Activated CD8-positive, alpha-beta memory T cell treated with anti-CD3 and anti-CD28 coated beads for 36 hours (primary cell): ENCODE data around the gene SNX18. TPM values are rescaled to one million over a fixed set of nuclear protein-coding genes. Genes with fewer than 3 reads are reported as not detected.

Experiments
- CTCF ChIA-PET: fragments of 350-600 bp; sonication (Branson Sonifier 250); formaldehyde crosslinking; loops from one replicate; lab custom pipeline; 2021; ENCODE audit warnings: antibody characterized with exemption; lab: Charles Lee
- POLR2A ChIA-PET: fragments of 350-600 bp; sonication (Branson Sonifier 250); formaldehyde crosslinking; loops from one replicate; lab custom pipeline; 2021; ENCODE audit warnings: antibody characterized with exemption; lab: Charles Lee
- total RNA-seq, 2 experiments: library from RNA; stranded (reverse); gene quantifications; one replicate each; pipeline ENCODE4 v1.2.3, GENCODE V29; 2021

The SNX18 gene
- total RNA-seq, 2 experiments from 2014 or later = 20.7 to 20.9 TPM

GRCh38 chr5:54563083-54563761 lies 45.7 kb downstream of the SNX18 start:
- ChIA-PET CTCF (no interaction called here), POLR2A (no interaction called here)

GRCh38 chr5:54567996-54568395 lies 50.4 kb downstream of the SNX18 start:
- ChIA-PET CTCF (interaction anchor here (0.6 kb wide), 1 partner anchor 673 kb away, joined by 3 read pairs; no protein-coding TSS in a partner anchor), POLR2A (interaction anchor here (0.7 kb wide), 1 partner anchor 393 kb away, joined by 6 read pairs; no protein-coding TSS in a partner anchor)

GRCh38 chr5:54570916-54571315 lies 53.4 kb downstream of the SNX18 start:
- CTCF ChIA-PET = no interaction called here
- POLR2A ChIA-PET = no interaction called here

- ChIA-PET CTCF (no interaction called here), POLR2A (no interaction called here)
These were observed 53.9 kb downstream of the SNX18 start for GRCh38 chr5:54571462-54571861.

- ChIA-PET CTCF (no interaction called here), POLR2A (no interaction called here)
These were observed 56.4 kb downstream of the SNX18 start for GRCh38 chr5:54573812-54574489.

GRCh38 chr5:54577528-54577927 lies 60.0 kb downstream of the SNX18 start:
- POLR2A ChIA-PET = no interaction called here
- CTCF ChIA-PET = no interaction called here

GRCh38 chr5:54577937-54578653 lies 60.5 kb downstream of the SNX18 start:
- CTCF ChIA-PET = no interaction called here
- POLR2A ChIA-PET = no interaction called here

GRCh38 chr5:54579591-54580295 lies 62.2 kb downstream of the SNX18 start:
- ChIA-PET POLR2A (no interaction called here), CTCF (no interaction called here)

- POLR2A ChIA-PET = interaction anchor here (0.6 kb wide), 1 partner anchor 31 kb away, joined by 3 read pairs; no protein-coding TSS in a partner anchor
- CTCF ChIA-PET = no interaction called here
These were observed 63.6 kb downstream of the SNX18 start for GRCh38 chr5:54580997-54581811.

GRCh38 chr5:54581831-54582548 lies 64.4 kb downstream of the SNX18 start:
- ChIA-PET CTCF (no interaction called here), POLR2A (no interaction called here)

- POLR2A ChIA-PET = no interaction called here
- CTCF ChIA-PET = no interaction called here
These were observed 68.8 kb downstream of the SNX18 start for GRCh38 chr5:54586336-54586735.

- ChIA-PET CTCF (no interaction called here), POLR2A (no interaction called here)
These were observed 72.2 kb downstream of the SNX18 start for GRCh38 chr5:54589786-54590185.

GRCh38 chr5:54590824-54591223 lies 73.3 kb downstream of the SNX18 start:
- ChIA-PET CTCF (no interaction called here), POLR2A (no interaction called here)

- CTCF ChIA-PET = no interaction called here
- POLR2A ChIA-PET = no interaction called here
These were observed 76.2 kb downstream of the SNX18 start for GRCh38 chr5:54593779-54594178.

- ChIA-PET POLR2A (no interaction called here), CTCF (no interaction called here)
These were observed 76.6 kb downstream of the SNX18 start for GRCh38 chr5:54594181-54594580.

GRCh38 chr5:54595721-54596120 lies 78.2 kb downstream of the SNX18 start:
- ChIA-PET CTCF (no interaction called here), POLR2A (no interaction called here)
